HG03378 (cell line): ENCODE measurements around the gene IGLL5.

Source experiments
- ATAC-seq: cut with Tn5 transposase; IDR thresholded peaks from one replicate; pipeline ENCODE4 v1.9.1; 2021; ENCODE audit warnings: mild to moderate bottlenecking, moderate library complexity; ENCODE audit not compliant: unreplicated experiment

IGLL5 gene

GRCh38 chr22:22887621-22888503, at the start of gene IGLL5:
IGLL5 (plus strand) TSS chr22:22887816; CDS start chr22:22888054, 238 bp downstream.
- ATAC-seq, result no peak

- ATAC-seq, result no peak
Observed at GRCh38 chr22:22838148-22838786, 49.3 kb upstream of the IGLL5 start.

- no peak for ATAC-seq
Observed at GRCh38 chr22:22839570-22840314, 47.9 kb upstream of the IGLL5 start.

- ATAC-seq, result no peak
Observed at GRCh38 chr22:22840780-22841179, 46.8 kb upstream of the IGLL5 start.

- ATAC-seq, result no peak
Observed at GRCh38 chr22:22841598-22841997, 46.0 kb upstream of the IGLL5 start.

GRCh38 chr22:22842085-22842484, 45.5 kb upstream of the IGLL5 start:
- no peak for ATAC-seq

- no peak for ATAC-seq
Observed at GRCh38 chr22:22843848-22844247, 43.8 kb upstream of the IGLL5 start.

- no peak for ATAC-seq
Observed at GRCh38 chr22:22847241-22847640, 40.4 kb upstream of the IGLL5 start.

GRCh38 chr22:22848364-22848866, 39.2 kb upstream of the IGLL5 start:
- no peak for ATAC-seq

- no peak for ATAC-seq
Observed at GRCh38 chr22:22849640-22850610, 37.7 kb upstream of the IGLL5 start.

- no peak for ATAC-seq
Observed at GRCh38 chr22:22851969-22852368, 35.6 kb upstream of the IGLL5 start.

- no peak for ATAC-seq
Observed at GRCh38 chr22:22853713-22854112, 33.9 kb upstream of the IGLL5 start.

GRCh38 chr22:22854466-22854865, 33.1 kb upstream of the IGLL5 start:
- ATAC-seq, result no peak

GRCh38 chr22:22855085-22855484, 32.5 kb upstream of the IGLL5 start:
- no peak for ATAC-seq

GRCh38 chr22:22855617-22856308, 31.9 kb upstream of the IGLL5 start:
- no peak for ATAC-seq

GRCh38 chr22:22856364-22856763, 31.3 kb upstream of the IGLL5 start:
- ATAC-seq, result no peak

GRCh38 chr22:22856885-22857606, 30.6 kb upstream of the IGLL5 start:
- no peak for ATAC-seq

- no peak for ATAC-seq
Observed at GRCh38 chr22:22857607-22858558, 29.7 kb upstream of the IGLL5 start.
